ENCODE results near the gene COX4I2.

DNA sequence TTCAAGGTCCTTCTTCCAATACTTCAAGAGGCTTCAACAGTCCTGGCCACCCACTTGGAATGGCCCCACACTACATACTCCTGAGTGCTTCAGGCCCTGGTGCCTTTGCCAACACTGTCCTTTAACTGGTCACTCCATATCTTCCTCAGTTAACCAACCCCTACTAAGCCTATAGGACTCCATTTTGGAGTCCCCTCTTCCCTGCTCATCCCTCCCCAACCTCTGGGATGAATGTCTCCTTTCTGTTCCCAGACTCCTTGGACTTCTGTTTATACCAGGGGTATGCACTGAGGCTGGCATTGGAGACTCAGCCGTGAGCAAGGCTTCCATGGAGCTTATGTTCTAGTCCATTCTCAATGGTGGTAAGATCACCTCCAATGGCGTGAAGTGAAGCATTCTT, 33.6 kb downstream of the COX4I2 start:
- no peak for TF ChIP-seq POLR2A (IDR thresholded peaks at IDR 0.05)
- TF ChIP-seq, protein P1, sequence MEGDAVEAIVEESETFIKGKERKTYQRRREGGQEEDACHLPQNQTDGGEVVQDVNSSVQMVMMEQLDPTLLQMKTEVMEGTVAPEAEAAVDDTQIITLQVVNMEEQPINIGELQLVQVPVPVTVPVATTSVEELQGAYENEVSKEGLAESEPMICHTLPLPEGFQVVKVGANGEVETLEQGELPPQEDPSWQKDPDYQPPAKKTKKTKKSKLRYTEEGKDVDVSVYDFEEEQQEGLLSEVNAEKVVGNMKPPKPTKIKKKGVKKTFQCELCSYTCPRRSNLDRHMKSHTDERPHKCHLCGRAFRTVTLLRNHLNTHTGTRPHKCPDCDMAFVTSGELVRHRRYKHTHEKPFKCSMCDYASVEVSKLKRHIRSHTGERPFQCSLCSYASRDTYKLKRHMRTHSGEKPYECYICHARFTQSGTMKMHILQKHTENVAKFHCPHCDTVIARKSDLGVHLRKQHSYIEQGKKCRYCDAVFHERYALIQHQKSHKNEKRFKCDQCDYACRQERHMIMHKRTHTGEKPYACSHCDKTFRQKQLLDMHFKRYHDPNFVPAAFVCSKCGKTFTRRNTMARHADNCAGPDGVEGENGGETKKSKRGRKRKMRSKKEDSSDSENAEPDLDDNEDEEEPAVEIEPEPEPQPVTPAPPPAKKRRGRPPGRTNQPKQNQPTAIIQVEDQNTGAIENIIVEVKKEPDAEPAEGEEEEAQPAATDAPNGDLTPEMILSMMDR (IDR thresholded peaks at IDR 0.05): no peak
